ENCODE results near the gene TMEM169. TPM values are rescaled to one million over a fixed set of nuclear protein-coding genes. Genes with fewer than 3 reads are reported as not detected.

TMEM169 gene
- polyA plus RNA-seq, 2 donors: 0.04 to 0.07 TPM

DNA sequence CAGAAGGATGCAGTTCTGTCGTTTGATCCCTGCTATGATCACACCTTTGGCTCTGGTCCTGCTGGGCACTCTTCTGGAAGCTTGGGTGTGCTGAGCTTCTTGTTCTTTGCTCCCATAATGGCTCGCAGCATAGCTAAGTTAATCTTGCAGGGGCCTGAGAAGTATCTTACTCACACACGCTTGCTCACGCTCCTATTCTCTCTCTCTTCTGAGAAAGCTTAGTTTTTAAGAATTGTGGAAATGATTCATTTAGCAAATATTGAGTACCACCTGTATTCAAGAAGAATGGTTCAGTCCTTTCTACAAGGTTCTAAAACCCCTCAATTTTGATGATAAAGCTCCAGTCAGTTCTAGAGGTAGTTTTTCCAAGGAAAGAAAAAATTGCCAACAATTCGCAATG, 68.0 kb downstream of the TMEM169 start:
- H3K4me1 ChIP-seq (ENCODE audit: control insufficient read depth in 2 of 2, insufficient read depth in 2 of 2, low read length in 1 of 2): no peaks in the 10 kb centered on the region
- H3K27ac ChIP-seq (ENCODE audit: low read depth in 2 of 2, low read length in 1 of 2): no peak overlapping the region
- no peak overlapping the region for H3K4me3 ChIP-seq (ENCODE audit: low read depth in 1 of 2, low read length in 2 of 2)
- no peaks in the 10 kb centered on the region for H3K9me3 ChIP-seq (ENCODE audit: control insufficient read depth in 2 of 2, insufficient read depth in 1 of 2, low read depth in 1 of 2, low read length in 1 of 2)
- peaks cover 10 to 11% of the 10 kb centered on the region in 2 donors for H3K36me3 ChIP-seq (ENCODE audit: control insufficient read depth in 2 of 2, insufficient read depth in 2 of 2, low read length in 1 of 2)
- 78 to 81% methylated on average over 5 of the region's 5 CpGs for WGBS, 2 donors
- H3K27me3 ChIP-seq (ENCODE audit: control insufficient read depth in 1 of 2, insufficient read depth in 2 of 2, low read length in 2 of 2): no peaks in the 10 kb centered on the region

DNA sequence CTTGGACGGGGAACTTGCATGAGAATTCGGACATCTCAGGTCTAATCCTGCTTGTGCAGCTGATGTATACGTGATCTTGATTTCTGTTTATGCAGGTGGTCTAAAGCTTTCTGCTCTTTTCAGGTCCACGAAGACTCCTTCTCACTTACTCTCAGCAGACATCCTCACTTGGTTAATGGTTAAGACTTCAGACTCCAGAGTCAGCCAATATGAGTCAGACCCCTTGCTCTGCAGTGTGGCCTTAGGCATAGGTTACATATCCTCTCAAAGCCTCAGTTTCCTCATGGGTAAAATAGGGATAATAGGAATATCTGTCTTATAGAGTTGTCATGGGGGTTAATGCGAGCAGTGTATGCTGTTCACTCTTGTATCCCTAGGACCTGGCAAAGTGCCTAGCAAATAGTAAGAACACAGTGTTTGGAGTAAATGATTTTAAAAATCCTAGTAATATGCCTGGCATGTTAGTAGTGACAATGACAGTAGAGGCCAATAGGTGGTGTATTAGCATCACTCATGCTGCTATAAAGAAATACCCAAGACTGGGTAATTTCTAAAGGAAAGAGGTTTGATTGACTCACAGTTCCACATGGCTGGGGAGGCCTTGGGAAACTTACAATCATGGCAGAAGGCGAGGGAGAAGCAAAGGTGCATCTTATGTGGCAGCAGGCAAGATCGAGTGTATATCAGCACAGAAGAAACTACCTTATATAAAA, 69.8 kb downstream of the TMEM169 start:
- H3K27ac ChIP-seq (ENCODE audit: low read depth in 2 of 2, low read length in 1 of 2): no peak overlapping the region
- 93 to 94% methylated on average over 7 of the region's 7 CpGs for WGBS, 2 donors
- peaks cover 12 to 13% of the 10 kb centered on the region in 2 donors for H3K36me3 ChIP-seq (ENCODE audit: control insufficient read depth in 2 of 2, insufficient read depth in 2 of 2, low read length in 1 of 2)

More for the DNA sequence above, 69.8 kb downstream of the TMEM169 start:
- Histone ChIP-seq H3K4me1 (ENCODE audit: control insufficient read depth in 2 of 2, insufficient read depth in 2 of 2, low read length in 1 of 2) (no peaks in the 10 kb centered on the region), H3K9me3 (ENCODE audit: control insufficient read depth in 2 of 2, insufficient read depth in 1 of 2, low read depth in 1 of 2, low read length in 1 of 2) (no peaks in the 10 kb centered on the region), H3K27me3 (ENCODE audit: control insufficient read depth in 1 of 2, insufficient read depth in 2 of 2, low read length in 2 of 2) (no peaks in the 10 kb centered on the region), H3K4me3 (ENCODE audit: low read depth in 1 of 2, low read length in 2 of 2) (no peak overlapping the region)

Other genes with a start within 250 kb of the TMEM169 start
- 10 to 100 TPM; 26.0 to 26.5 TPM for gene MREG, start 68.4 kb upstream of the TMEM169 start, polyA plus RNA-seq
- gene PECR, start 110 bp upstream of the TMEM169 start, polyA plus RNA-seq: 1 to 10 TPM; 2.5 to 3.6 TPM
- gene XRCC5, start 27.4 kb downstream of the TMEM169 start, polyA plus RNA-seq: 100 to 1,000 TPM in 1 of 2 donors, 10 to 100 TPM in 1; 57.9 to 100 TPM